Left colon (tissue), 2 donors: Measurements from ENCODE around the gene AP1M2. TPM values are rescaled to one million over a fixed set of nuclear protein-coding genes. Genes with fewer than 3 reads are reported as not detected.

Experiments used
- ATAC-seq: fragments of 200-7000 bp; cut with Tn5 transposase; one replicate; pipeline ENCODE4 v1.9.1; 2020; ENCODE audit warnings: mild to moderate bottlenecking, moderate library complexity
- DNase-seq, 2 donors: peaks; one replicate each; pipeline ENCODE4 v3.0.0-alpha.2; 2020
- intact Hi-C, 2 donors: fragments of 100-400 bp; cut with DNase I in 1 of 2; cut with micrococcal nuclease in 1 of 2; formaldehyde crosslinking; loops; one replicate each; pipeline versions ENCODE4 v1.11.2 to v1.14.0; 2022; cut with DNase I, micrococcal nuclease
- long read RNA-seq: library from polyadenylated mRNA; unstranded; transcript quantifications from one replicate; pipeline ENCODE4 v2.0.0, GENCODE V29; 2021
- total RNA-seq, 2 donors: library from RNA; stranded (reverse); fragmentation: NEBNext Ultra II Directional; extraction: Animal tissue kit (Norgen Biotek cat#: 25700); gene quantifications; one replicate each; pipeline ENCODE4 v1.2.1, GENCODE V29; 2021
- donor health status: DM: no; HTN: no; CAD: no.
- donor health status: DM: yes; HTN: yes; CAD: no.

The AP1M2 gene
- total RNA-seq, result 100 to 1,000 TPM; 116 to 158 TPM
- long read RNA-seq, transcript AP1M2-207 (12 exons, 1,757 nt), result minor isoform, 58 of 352 reads
- long read RNA-seq, transcript AP1M2-201 (12 exons, 1,749 nt), result major isoform, 249 of 352 reads
- long read RNA-seq, partial matches to known transcripts, result 21 of 352 reads
- long read RNA-seq, other reads (novel, unspliced or antisense), result 24 of 352 reads

DNA sequence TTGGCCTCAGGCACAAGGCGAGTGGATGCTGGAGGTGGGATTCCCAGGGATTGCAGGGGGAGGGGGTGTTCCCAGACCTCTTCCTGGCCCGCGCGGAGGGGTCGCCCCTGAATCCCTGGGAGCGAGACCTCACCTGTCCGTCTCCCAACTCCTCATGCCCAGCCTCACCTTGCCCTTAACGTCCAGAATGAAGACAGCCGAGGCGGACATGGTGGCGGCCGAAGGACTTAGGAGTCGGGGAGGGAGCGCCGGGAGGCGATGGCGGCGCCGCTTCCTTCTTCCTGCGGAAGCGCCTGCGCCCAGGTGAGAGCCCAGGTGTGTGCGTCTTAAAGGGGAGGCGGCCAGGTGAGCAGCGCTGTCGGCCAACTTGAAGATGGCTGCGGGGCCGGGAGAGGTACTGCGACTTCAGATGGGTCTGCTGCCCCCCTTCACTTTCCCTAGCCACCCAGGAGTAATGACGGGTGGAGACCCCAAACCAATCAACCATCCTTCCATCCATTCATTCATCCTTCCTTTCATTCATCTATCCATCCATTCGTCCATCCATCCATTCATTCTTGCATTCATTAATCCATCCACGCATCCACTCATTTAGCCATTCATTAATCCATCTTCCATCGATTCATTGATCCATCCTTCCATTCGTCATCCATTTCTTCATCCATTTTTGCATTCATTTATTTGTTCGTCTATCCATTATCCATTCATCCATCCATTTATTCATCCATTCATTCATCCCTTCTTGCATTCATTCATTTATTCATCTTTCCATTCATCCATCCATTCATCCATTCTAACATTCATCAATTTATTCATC is at the start of gene AP1M2:
TSS of gene AP1M2 (minus strand) at position 291 of the 817 bp plus-strand sequence. CDS start at position 210, 81 bp downstream.
- intact Hi-C loops, result loop anchor here in 1 of 2 donors (5.0 kb wide), 1 partner anchor 55 kb away; no protein-coding TSS in a partner anchor

DNA sequence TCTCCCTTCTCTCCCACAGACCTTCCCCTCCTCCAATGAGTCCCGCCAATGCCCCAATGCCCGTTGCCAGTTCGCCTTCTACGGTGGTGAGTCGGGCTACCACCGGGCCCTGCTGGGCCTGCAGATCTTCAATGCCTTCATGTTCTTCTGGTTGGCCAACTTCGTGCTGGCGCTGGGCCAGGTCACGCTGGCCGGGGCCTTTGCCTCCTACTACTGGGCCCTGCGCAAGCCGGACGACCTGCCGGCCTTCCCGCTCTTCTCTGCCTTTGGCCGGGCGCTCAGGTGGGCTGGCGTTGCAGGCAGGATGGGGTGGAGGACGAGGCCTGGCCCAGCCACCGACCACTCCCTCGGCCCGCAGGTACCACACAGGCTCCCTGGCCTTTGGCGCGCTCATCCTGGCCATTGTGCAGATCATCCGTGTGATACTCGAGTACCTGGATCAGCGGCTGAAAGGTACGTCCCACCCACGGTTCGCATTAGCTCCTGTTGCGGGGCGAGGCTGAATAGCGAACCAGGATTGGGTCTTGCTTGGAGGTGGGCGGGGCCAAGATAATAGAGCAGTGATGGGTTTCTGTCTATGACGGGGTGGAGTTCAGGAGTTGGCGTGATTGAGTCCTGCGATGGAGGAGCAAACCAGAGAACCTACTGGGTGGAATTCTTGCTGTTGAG is 49.3 kb upstream of the AP1M2 start:
- DNase-seq (no peak), ATAC-seq (no peak)
- intact Hi-C loops, result no loop called here

More for the DNA sequence above, at the start of gene AP1M2:
- peak; percentile 99 for ATAC-seq
- peak; percentile 67 to 78 for DNase-seq

DNA sequence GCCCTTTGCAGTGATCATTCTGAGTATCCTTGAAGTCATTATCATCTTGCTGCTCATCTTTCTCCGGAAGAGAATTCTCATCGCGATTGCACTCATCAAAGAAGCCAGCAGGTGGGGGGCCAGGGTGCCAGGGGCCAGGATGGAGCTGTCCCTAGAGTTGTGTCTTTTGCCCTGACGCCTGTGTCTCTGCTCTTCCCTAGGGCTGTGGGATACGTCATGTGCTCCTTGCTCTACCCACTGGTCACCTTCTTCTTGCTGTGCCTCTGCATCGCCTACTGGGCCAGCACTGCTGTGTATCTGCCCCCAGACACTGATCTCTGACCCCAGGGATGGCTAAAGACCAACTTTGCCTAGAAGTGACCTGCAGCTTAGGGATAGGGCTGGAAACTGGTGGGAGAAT is 47.9 kb upstream of the AP1M2 start:
- no peak for ATAC-seq
- DNase-seq, result no peak
- intact Hi-C loops, result no loop called here

DNA sequence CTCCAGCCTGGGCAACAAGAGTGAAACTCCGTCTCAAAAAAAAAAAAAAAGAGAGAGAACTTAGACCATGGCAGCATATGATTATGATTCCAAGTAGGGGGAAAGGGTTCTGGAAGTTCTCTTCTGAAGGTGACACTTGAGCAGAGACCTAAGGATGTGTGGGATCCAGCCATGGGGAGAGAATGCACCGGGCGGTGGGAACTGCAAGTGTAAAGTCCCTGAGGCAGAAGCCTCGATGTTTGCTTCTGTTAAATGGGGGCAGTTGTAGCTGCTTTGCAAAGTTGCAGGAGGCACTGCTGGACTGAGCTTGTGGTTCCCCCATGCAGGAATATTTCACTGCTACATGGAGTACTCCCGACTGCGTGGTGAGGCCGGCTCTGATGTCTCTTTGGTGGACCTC is 47.3 kb upstream of the AP1M2 start:
- ATAC-seq, result no peak
- intact Hi-C loops, result no loop called here
- DNase-seq, result no peak

DNA sequence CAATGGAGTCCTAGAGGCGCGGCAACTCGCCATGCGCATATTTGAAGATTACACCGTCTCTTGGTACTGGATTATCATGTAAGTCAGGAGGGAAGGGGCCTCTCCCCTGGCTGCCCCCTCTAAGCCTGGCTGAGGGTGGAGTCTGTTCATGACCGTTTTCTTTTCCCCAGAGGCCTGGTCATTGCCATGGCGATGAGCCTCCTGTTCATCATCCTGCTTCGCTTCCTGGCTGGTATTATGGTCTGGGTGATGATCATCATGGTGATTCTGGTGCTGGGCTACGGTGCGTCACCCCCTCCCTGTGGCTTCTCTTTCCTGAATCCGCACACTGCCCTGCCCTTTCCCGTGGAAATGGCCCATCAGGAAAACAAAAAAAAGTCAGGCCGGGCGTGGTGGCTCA is 44.8 kb upstream of the AP1M2 start:
- intact Hi-C loops, result no loop called here
- DNase-seq (no peak), ATAC-seq (no peak)

DNA sequence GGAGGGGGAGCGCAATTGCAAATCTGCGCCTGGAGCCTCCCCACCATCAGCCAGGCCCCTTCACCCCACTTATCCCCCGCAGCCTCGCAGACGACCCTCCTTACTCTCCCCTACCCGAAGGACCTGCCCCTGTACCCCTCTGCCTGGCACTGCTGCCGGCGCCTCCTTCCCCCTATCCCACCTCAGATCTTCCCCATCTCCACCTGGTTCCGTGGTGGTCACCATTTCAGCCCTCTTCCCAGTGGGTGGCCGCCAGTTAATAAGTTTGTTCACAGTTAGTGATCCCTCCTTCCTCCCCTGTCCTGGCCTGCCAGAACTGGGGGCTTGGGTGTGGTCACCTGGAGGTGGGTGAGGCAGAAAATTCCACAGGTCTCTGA is 38.6 kb upstream of the AP1M2 start:
- ATAC-seq, result peak; percentile 37
- DNase-seq, result no peak
- intact Hi-C loops, result no loop called here

DNA sequence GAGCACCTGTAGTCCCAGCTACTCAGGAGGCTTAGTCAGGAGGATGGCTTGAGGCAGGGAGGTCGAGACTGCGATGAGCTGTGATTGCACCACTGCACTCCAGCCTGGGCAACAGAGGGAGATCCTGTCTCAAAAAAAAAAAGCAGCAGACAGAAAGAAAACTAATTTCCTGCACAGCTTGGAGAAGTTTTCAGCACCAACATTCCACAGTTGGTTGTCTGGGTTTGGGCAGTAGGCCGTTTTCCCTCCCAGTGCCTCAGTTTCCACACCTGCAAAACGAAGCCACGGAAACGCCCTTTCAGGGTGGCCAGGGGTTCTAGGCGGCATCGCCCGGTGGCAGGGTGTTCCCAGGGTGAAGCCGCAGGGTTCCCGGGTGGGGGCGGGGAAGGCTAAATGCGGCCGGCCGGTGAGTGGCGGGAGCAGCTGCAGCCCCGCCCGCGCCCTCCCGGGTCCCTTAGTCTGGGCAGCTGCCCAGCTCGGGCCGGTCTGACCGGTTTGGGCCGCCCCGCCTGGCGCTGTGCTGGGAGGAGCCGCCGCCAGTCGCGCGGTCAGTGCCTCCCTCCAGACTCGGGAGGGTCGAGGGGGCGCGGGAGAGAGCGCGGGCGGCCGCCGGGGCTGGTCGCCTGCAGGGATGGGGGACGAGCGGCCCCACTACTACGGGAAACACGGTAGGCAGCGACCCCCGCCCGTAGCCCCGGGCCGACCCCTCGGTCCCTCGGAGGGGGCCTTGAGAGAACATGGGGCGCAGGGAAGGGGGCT is 38.1 kb upstream of the AP1M2 start, which contains the start of gene SLC44A2:
TSS of gene SLC44A2 (plus strand) at position 551 of the 759 bp plus-strand sequence. CDS start at position 632, 81 bp downstream.
- peak; percentile 96 for ATAC-seq
- intact Hi-C loops, result no loop called here
- DNase-seq, result peak; percentile 92 to 95

DNA sequence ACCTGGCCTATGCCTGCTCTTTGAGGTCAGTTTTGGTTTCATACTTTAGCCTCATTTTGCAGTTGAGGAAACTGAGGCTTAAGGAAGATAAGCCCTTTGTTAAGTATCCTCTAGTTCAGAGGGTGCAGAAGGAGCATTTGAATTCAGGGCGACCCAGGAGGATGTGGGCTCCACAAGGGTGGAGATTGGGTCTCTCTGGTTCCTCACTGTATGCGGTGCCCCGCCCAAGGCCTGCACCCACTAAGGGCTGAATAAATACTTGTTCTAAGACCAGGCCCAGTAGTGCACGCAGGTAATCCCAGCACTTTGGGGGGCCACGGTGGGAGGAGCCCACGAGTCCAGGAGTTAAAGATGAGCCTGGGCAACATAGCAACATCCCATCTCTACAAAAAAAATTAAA is 37.5 kb upstream of the AP1M2 start:
- ATAC-seq (peak; percentile 54), DNase-seq (peak; percentile 47 to 53)
- intact Hi-C loops, result no loop called here

DNA sequence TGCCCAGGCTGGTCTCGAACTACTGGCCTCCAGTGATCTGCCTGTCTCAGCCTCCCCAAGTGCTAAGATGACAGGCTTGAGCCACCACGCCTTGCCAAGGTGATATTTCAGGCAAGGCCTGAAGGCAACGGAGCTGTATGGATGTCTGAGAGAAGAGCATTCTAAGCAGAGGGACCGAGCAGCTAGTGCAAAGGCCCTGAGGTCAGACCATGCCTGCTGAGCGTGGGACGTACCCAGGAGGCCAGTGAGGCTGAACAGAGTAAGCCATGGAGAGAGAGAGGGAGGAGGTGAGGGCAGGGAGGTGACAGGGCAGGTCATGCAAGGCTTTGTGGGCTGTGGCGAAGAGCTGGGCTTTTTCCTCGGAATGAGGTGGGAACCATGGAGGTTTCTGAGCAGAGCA is 34.9 kb upstream of the AP1M2 start:
- DNase-seq (no peak), ATAC-seq (no peak)
- intact Hi-C loops, result no loop called here

DNA sequence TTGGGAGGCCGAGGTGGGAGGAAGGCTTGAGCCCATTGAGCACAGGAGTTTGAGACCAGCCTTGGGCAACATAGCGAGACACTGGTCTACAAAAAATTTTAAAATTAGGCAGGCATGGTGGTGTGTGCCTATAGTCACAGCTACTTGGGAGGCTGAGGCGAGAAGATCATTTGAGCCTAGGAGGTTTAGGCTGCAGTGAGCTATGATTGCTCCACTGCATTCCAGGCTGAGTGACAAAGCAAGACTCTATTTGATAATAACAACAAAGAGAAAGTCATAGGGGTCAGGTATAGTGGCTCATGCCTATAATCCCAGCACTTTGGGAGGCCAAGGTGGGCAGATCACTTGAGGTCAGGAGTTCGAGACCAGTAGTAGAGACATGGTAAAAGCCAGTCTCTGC is 33.7 kb upstream of the AP1M2 start:
- ATAC-seq (no peak), DNase-seq (no peak)
- intact Hi-C loops, result no loop called here

DNA sequence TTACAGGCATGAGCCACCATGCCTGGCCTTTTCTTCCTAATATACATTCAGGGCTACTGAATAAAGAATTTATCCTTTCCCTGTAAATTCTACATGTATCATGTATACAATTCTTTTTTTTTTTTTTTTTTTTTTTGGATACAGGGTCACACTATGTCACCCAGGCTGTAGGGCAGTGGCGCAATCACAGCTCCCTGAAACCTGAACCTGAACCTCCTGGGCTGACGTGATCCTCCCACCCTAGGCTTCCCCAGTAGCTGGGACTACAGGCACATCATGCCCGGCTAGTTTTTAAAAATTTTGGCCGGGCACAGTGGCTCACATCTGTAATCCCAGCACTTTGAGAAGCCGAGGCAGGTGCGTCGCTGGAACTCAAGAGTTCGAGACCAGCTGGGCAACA is 31.7 kb upstream of the AP1M2 start:
- DNase-seq (no peak), ATAC-seq (no peak)
- intact Hi-C loops, result no loop called here

DNA sequence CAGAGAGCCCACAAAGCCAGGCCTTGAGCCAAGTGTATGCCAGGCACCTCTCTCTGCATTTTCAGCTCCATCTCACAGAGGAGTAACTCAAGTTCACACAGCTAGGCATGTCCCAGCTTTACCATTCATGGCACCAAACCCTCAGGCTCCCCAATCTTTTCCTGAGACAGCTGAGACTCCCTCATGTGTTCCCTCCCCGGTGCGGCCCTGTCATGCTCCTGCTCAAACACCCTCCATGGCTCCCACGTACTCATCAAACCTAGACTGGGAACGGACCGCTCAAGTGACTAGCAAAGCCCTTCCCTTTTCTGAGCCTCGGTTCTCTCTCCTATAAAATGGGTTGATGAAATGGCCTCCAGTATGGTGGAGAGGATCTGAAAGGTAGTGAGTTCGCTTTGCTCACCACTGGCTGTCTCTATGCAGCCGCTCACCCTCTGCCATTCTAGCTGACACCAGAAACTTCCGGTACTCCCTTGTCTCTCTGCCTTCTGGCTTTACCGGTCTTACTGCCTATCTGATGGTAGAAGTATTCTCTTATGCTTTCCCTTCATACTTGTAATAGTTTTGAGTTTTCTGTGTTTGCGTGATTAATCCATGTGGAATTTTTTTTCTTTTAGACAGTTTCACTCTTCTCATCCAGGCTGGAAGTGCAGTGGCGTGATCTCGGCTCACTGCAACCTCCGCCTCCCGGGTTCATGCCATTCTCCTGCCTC is 30.5 kb upstream of the AP1M2 start:
- ATAC-seq (no peak), DNase-seq (no peak)
- intact Hi-C loops, result no loop called here

DNA sequence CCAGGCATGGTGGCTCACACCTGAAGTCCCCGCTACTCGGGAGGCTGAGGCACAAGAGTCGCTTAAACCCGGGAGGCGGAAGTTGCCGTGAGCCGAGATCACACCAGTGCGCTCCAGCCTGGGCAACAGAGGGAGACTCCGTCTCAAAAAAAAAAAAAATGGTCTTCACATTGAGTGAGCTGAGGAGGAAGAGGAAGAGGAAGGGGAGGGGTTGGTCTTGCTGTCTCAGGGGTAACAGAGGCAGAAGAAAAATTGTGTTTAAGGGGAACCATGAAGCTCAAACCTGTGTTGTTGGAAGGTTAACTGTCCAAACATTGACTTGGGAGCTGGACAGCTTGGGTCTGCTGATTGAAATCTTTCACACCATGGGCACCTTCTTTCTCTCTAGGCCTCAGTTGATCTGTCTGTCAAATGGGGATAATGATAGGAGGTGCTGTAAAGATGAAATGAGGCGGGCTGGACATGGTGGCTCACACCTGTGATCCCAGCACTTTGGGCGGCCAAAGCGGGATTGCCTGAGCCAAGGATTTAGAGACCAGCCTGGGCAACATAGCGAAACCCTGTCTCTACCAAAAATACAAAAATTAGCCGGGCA is 28.4 kb upstream of the AP1M2 start:
- intact Hi-C loops, result no loop called here
- DNase-seq (no peak), ATAC-seq (no peak)

DNA sequence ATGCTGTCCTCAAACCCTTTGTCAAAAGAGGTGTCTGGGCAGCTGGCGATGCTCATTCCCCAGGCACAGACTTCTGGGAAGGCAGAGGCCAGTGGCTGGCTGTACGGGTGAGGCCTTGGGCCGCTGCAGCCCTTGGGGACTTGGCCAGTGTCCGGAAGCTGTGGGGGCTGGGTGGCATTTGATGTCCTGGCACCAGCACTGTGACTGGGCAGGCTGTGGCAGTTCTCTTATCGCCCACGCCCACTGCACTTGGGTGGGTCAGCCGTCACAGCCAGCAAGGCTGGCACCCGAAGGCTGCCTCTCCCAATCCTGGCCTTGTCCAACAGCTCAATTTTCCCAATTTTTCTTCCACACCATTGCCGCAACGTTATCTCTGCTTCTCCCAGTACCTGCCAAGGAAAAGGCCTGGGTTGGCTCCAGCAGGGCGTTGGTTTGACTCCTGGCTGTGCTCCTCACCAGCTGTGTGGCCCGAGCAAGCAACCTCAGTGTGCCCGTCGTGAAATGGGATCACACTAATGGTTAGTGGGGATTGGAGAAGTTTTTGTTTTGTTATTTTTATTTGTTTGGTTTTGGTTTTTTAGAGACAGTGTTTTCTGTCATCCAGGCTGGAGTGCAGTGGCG is 25.5 kb upstream of the AP1M2 start:
- intact Hi-C loops, result no loop called here
- DNase-seq (peak; percentile 53 to 71), ATAC-seq (peak; percentile 97)

DNA sequence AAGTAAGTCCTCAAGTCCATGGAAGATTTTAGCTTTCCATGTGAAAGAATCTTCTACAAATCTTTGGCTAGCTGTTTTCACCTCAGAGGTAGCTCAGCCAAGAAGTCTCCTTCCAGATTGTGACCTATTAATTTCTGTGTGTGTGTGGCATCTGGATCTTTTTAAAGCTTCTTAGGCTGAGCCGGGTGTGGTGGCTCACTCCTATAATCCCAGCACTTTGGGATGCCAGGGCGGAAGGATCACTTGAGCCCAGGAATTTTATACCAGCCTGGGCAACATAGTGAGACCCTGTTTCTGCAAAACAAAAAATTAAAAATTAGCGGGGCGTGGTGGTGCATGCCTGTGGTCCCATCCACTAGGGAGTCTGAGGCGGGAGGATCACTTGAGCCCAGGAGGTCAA is 24.8 kb upstream of the AP1M2 start:
- intact Hi-C loops, result no loop called here
- ATAC-seq, result no peak

DNA sequence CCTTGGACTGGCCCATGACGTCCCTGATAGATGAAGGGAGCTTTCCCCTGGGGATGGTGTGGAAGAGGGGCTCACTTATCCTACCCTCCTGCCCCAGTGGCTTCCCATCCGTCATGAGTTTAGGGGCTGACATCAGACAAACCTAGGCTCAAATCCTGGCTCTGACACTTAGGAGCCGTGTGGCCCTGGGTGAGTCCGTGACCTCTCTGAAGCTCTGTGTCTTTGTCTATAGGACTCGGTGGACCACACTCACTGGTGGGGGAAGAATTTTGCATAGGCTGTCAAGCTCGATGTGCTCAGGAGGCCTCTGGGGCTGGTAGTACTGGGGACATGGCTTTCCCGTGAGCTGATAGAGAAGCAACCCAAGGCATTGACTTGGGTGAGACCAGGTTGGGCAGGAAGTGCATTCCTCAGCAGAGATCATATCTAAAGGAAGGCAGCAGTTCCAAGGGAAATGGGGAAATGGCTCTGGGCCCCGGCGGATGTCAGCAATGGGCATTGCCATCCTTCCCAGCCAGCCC is 17.4 kb upstream of the AP1M2 start:
- DNase-seq, result peak in 1 of 2 donors; percentile 18
- no peak for ATAC-seq
- intact Hi-C loops, result no loop called here

More for the DNA sequence above, 24.8 kb upstream of the AP1M2 start:
- no peak for DNase-seq

DNA sequence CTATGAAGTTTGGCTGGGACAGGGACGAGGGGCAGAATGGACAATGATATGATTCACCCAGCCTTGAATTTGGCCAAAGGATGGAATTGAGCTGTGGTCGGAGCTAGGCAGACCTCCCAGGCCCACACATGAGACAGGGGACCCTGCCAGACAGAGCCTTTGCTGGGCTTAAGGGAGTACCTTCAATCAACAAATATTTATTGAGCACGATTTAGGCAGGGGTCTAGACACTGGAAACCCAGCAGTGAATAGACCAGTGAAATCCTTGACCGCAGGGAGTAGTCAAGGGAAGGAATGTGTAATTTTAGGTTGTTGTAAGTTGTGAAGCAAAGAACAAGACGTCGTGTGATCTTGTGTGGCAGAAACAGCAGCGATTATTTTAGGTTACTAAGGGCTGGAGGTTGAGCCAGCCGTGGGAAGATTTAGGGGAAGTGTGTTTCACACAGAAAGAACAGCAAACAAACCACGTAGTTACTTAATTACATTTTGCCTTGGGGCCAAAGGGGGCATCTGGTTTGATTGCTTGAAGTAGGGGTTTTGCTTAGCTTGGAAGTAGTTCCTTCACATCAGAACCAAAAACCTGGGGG is 16.9 kb upstream of the AP1M2 start:
- intact Hi-C loops, result no loop called here
- ATAC-seq, result no peak

More for the DNA sequence above, 16.9 kb upstream of the AP1M2 start:
- DNase-seq, result peak in 1 of 2 donors; percentile 17
